ENCODE data around the gene PIH1D1. TPM values are rescaled to one million over a fixed set of nuclear protein-coding genes. Genes with fewer than 3 reads are reported as not detected.

Gene PIH1D1
- total RNA-seq, 2 donors from 2014 or later, result 60.2 to 95.4 TPM

DNA sequence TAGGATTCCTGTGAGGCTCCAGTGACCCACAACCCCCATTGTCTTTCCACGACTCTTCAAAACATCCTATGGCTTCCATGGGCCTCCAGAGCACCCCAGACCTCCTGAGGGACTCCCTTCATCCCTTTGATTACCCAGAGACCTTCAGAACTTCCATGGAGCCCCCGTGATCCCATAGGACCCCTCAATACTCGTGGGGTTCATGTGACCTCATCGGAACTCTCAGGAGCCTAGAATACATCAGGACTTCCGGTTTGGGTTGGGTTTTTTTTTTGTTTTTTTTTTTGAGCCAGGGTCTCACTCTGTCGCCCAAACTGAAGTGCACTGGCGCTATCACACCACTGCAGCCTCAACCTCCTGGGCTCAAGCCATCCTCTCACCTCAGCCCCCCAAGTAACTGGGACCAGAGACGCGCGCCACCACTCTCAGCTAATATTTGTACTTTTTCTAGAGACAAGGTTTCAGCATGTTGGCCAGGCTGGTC is 2.2 kb upstream of the PIH1D1 start:
- Histone ChIP-seq H3K27me3 (replicated peaks; ENCODE audit: insufficient read depth) (no peaks in the 10 kb centered on the region), H3K9me3 (no peaks in the 10 kb centered on the region), H3K27ac (peak overlapping the region; percentile 94 to 97), H3K4me3 (peak overlapping the region; percentile 73), H3K4me1 (ENCODE audit: control insufficient read depth in 1 of 2, low read depth in 2 of 2) (peaks cover 8 to 9% of the 10 kb centered on the region in 2 donors), H3K36me3 (no peaks in the 10 kb centered on the region)
- DNase-seq (ENCODE audit: low spot score) (no peak), ATAC-seq (ENCODE audit: insufficient number of reproducible peaks, low FRiP score, low read depth) (no peak)
- TF ChIP-seq, protein P1, sequence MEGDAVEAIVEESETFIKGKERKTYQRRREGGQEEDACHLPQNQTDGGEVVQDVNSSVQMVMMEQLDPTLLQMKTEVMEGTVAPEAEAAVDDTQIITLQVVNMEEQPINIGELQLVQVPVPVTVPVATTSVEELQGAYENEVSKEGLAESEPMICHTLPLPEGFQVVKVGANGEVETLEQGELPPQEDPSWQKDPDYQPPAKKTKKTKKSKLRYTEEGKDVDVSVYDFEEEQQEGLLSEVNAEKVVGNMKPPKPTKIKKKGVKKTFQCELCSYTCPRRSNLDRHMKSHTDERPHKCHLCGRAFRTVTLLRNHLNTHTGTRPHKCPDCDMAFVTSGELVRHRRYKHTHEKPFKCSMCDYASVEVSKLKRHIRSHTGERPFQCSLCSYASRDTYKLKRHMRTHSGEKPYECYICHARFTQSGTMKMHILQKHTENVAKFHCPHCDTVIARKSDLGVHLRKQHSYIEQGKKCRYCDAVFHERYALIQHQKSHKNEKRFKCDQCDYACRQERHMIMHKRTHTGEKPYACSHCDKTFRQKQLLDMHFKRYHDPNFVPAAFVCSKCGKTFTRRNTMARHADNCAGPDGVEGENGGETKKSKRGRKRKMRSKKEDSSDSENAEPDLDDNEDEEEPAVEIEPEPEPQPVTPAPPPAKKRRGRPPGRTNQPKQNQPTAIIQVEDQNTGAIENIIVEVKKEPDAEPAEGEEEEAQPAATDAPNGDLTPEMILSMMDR (IDR thresholded peaks at IDR 0.05), result no peak

GRCh38 chr19:49453013-49453756 is 1.6 kb upstream of the PIH1D1 start, which contains the start of gene ALDH16A1:
TSS of gene ALDH16A1 (plus strand) at chr19:49453225. CDS start at chr19:49453332, 107 bp downstream.
- TF ChIP-seq, protein P1 (IDR thresholded peaks at IDR 0.05), result no peak
- peaks cover 8 to 9% of the 10 kb centered on the region in 2 donors for H3K4me1 ChIP-seq (ENCODE audit: control insufficient read depth in 1 of 2, low read depth in 2 of 2)
- peak within 1 kb of the TSS; percentile 73 for H3K4me3 ChIP-seq
- no peaks in the 10 kb centered on the region for H3K9me3 ChIP-seq
- H3K36me3 ChIP-seq, result no peaks in the 10 kb centered on the region
- peak; percentile 78 for ATAC-seq (ENCODE audit: insufficient number of reproducible peaks, low FRiP score, low read depth)
- no peaks in the 10 kb centered on the region for H3K27me3 ChIP-seq (replicated peaks; ENCODE audit: insufficient read depth)
- H3K27ac ChIP-seq, result peak within 1 kb of the TSS; percentile 94 to 97
- peak; percentile 97 for DNase-seq (ENCODE audit: low spot score)

DNA sequence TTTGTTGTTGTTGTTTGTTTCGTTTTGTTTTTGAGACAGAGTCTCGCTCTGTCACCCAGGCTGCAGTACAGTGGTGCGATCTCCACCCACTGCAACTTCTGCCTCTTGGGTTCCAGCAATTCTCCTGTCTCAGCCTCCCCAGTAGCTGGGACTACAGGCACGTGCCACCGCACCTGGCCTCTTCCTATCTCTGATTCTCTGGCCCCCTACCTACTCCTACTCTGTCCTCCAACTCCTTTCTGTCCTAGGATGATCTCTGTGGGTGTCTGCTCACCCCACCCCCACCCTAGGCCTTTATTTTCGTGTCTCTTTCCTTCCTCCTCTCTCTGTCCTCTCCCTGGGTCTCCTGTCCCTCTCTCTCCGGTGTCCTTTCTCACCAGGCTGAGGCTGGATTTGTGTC is 1.2 kb downstream of the PIH1D1 start:
- H3K9me3 ChIP-seq, result no peaks in the 10 kb centered on the region
- TF ChIP-seq, protein P1 (IDR thresholded peaks at IDR 0.05), result no peak
- H3K4me1 ChIP-seq (ENCODE audit: control insufficient read depth in 1 of 2, low read depth in 2 of 2), result peaks cover 8 to 9% of the 10 kb centered on the region in 2 donors
- H3K36me3 ChIP-seq, result no peaks in the 10 kb centered on the region
- DNase-seq (ENCODE audit: low spot score), result no peak
- no peaks in the 10 kb centered on the region for H3K27me3 ChIP-seq (replicated peaks; ENCODE audit: insufficient read depth)
- ATAC-seq (ENCODE audit: insufficient number of reproducible peaks, low FRiP score, low read depth), result no peak
- H3K4me3 ChIP-seq, result peak overlapping the region; percentile 73
- H3K27ac ChIP-seq, result no peak overlapping the region

- no peak for ATAC-seq (ENCODE audit: insufficient number of reproducible peaks, low FRiP score, low read depth)
- H3K27me3 ChIP-seq (replicated peaks; ENCODE audit: insufficient read depth), result no peaks in the 10 kb centered on the region
- no peaks in the 10 kb centered on the region for H3K36me3 ChIP-seq
- no peak for DNase-seq (ENCODE audit: low spot score)
- no peak overlapping the region for H3K27ac ChIP-seq
- TF ChIP-seq, protein P1 (IDR thresholded peaks at IDR 0.05), result no peak
- peaks cover 0 to 3% of the 10 kb centered on the region in 2 donors for H3K4me1 ChIP-seq (ENCODE audit: control insufficient read depth in 1 of 2, low read depth in 2 of 2)
- no peak overlapping the region for H3K4me3 ChIP-seq
- H3K9me3 ChIP-seq, result no peaks in the 10 kb centered on the region
These were observed 3.2 kb downstream of the PIH1D1 start for GRCh38 chr19:49448432-49448786.

GRCh38 chr19:49447485-49448431 is 3.9 kb downstream of the PIH1D1 start:
- Histone ChIP-seq H3K4me1 (ENCODE audit: control insufficient read depth in 1 of 2, low read depth in 2 of 2) (peaks cover 0 to 3% of the 10 kb centered on the region in 2 donors), H3K4me3 (no peak overlapping the region)
- ATAC-seq (ENCODE audit: insufficient number of reproducible peaks, low FRiP score, low read depth), result no peak

More at GRCh38 chr19:49447485-49448431, 3.9 kb downstream of the PIH1D1 start:
- no peak for DNase-seq (ENCODE audit: low spot score)
- TF ChIP-seq, protein P1 (IDR thresholded peaks at IDR 0.05), result no peak
- no peak overlapping the region for H3K27ac ChIP-seq
- no peaks in the 10 kb centered on the region for H3K36me3 ChIP-seq
- H3K9me3 ChIP-seq, result no peaks in the 10 kb centered on the region
- H3K27me3 ChIP-seq (replicated peaks; ENCODE audit: insufficient read depth), result no peaks in the 10 kb centered on the region
